Heart right ventricle (tissue), 16 donors: ENCODE measurements around the gene SOCS7. TPM values are rescaled to one million over a fixed set of nuclear protein-coding genes. Genes with fewer than 3 reads are reported as not detected.
"Not testable (repeated sequence)": the region's sequence is repeated elsewhere in the genome, so short reads cannot be mapped to it uniquely, and the experiment has no call there.

ENCODE experiments used
- ATAC-seq, 8 donors: fragments of 200-7000 bp; cut with Tn5 transposase; one replicate each; pipeline ENCODE4 v1.9.1; 2020; ENCODE audit warnings: mild to moderate bottlenecking in 8 of 8, moderate library complexity in 8 of 8, moderate number of reproducible peaks in 1 of 8
- DNase-seq, 2 donors: peaks; one replicate each; pipeline ENCODE4 v3.0.0-alpha.2; 2020
- H3K27ac ChIP-seq, 10 donors: fragments of 200-600 bp; sonication (generic) in 2 of 10; one replicate each; pipeline versions ENCODE4 v1.5.0 to v1.8.0; 2020 to 2022; ENCODE audit warnings: mild to moderate bottlenecking in 3 of 10
- H3K27me3 ChIP-seq, 7 donors: fragments of 200-600 bp; one replicate each; pipeline ENCODE4 v1.8.0; 2021 to 2022; ENCODE audit warnings: mild to moderate bottlenecking in 2 of 7
- H3K36me3 ChIP-seq, 9 donors: fragments of 200-600 bp; sonication (generic) in 1 of 9; one replicate each; pipeline versions ENCODE4 v1.5.0 to v1.8.0; 2020 to 2022; ENCODE audit warnings: mild to moderate bottlenecking in 2 of 9
- H3K4me1 ChIP-seq, 9 donors: fragments of 200-600 bp; sonication (generic) in 1 of 9; one replicate each; pipeline versions ENCODE4 v1.5.0 to v1.8.0; 2020 to 2022; ENCODE audit warnings: mild to moderate bottlenecking in 4 of 9
- H3K4me3 ChIP-seq, 10 donors: fragments of 200-600 bp; sonication (generic) in 2 of 10; one replicate each; pipeline versions ENCODE4 v1.5.0 to v1.8.0; 2020 to 2022; ENCODE audit warnings: mild to moderate bottlenecking in 7 of 10, moderate library complexity in 2 of 10
- H3K9me3 ChIP-seq, 11 donors: fragments of 200-600 bp in 10 of 11; sonication (generic) in 2 of 11; one replicate each; pipeline versions ENCODE4 v1.5.0 to v1.8.0; 2013 to 2022; ENCODE audit warnings: mild to moderate bottlenecking in 2 of 11, control low read depth in 1 of 11, moderate library complexity in 1 of 11
- WGBS, 2 donors: extraction: QIAGEN DNeasy Blood & Tissue Kit; methylation state at CpG; one replicate each; pipeline ENCODE4 v1.1.7; 2013; ENCODE audit warnings: inconsistent platforms in 1 of 2; 5-methylcytosine and 5-hydroxymethylcytosine counted together
- intact Hi-C, 10 donors: fragments of 100-400 bp; cut with DNase I; formaldehyde crosslinking; loops; one replicate each; pipeline versions ENCODE4 v1.11.1 to v1.14.2; 2022
- polyA plus RNA-seq, 2 donors: library from polyadenylated mRNA; stranded (reverse); fragments of 200-250 nt; gene quantifications; one replicate each; pipeline ENCODE4 v1.2.3, GENCODE V29; 2013
- total RNA-seq, 10 donors: library from RNA; stranded (reverse); fragmentation: NEBNext Ultra II Directional in 3 of 10; extraction: Animal tissue kit (Norgen Biotek cat#: 25700) in 3 of 10; gene quantifications; one replicate each; pipeline versions ENCODE4 v1.2.1 to v1.2.4, GENCODE V29; 2021 to 2023
- TF ChIP-seq, protein P1 (sequence below), 9 donors: fragments of 200-600 bp; sonication (generic) in 2 of 9; IDR thresholded peaks; one replicate each; pipeline versions ENCODE4 v1.5.0 to v1.8.0; 2021 to 2022; ENCODE audit warnings: antibody characterized with exemption in 9 of 9, mild to moderate bottlenecking in 5 of 9, moderate library complexity in 1 of 9
- donor health status: Arrhythmogenic right ventricular cardiomyopathy.
- donor health status: ischemic (EF 13 %, LVEDD 7.1; RV severe dilation, severe dysfunction).
- donor health status: healthy with polysubstance abuse.
- donor health status: DM: no; HTN: yes; CAD: no.
- donor health status: DM: no; HTN: no; CAD: no.
- donor health status: ischemic (EF 25% LVEDD 6.9; RV normal size, moderate dysfunction).
- donor health status: ischemic (EF 25% LVEDD 5.7; RV mildly dilated, moderate dysfunction).
- donor health status: healthy.
- donor health status: DM: yes; HTN: yes; CAD: no.
- donor health status: Ischemic cardiomyopathy.
- donor health status: ischemic (EF 35%, LVEDD 5.7; RV mildly dilated, moderate dysfunction).
- donor health status: nonischemic (EF 11% LVEDD 7.7; RV severe dilation, severe dysfunction).
- donor health status: DM: yes; HTN: yes; CAD: no.
- donor health status: PGD.
- donor health status: ischemic (EF 29% LVEDD 5.4; RV normal size, mild dysfunction).
- donor health status: nonischemic (EF 23%, LVEDD 6.1; RV moderate dilation, normal function).

Gene SOCS7
- total and polyA plus RNA-seq, 12 donors = 2.9 to 23.8 (median 15.1) TPM

DNA sequence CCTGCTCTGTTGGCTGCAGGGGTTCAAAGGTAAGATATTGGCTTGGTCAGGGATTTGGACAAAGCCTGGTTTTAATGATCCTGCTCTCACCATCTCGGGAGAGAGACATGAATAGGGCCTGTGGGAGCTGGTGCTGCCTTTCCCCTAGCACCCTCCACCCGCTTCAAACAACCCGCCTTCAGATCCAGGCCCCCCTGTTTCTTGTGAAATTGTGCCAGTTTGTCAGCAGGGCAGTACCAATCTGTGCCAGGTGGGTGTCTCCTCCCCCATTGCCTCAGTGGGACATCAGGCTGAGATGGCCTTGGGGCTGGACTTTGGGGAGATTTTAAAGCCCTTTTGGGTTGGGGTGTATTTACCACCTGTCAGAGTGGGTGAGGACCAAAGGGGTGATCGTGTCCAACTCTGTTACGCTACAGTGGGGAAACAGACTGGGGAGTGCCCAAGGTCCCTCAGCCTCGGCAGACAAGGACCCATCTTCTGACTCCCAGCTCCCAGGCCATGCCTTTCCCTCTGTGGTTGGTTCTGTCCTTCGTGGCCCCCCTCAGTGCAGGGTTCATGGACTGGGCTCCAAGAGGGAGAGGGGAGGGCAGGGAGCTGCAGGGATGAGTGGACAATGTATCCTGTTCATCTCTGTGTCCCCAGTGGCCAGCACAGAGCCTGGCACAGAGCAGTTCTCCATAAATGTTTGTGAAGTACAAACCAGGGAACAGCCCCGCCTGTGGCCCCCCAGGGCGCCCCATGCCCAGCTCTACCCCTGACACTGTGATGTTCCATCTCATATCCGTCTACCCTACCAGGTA, 79.9 kb downstream of the SOCS7 start:
- no peaks in the 10 kb centered on the region for H3K9me3 ChIP-seq
- no peak overlapping the region for H3K4me3 ChIP-seq

GRCh38 chr17:38434178-38434665, 82.6 kb downstream of the SOCS7 start:
- DNase-seq (no peak), ATAC-seq (peak in 3 of 8 donors; percentile 4 to 7 (median 5))
- Histone ChIP-seq H3K9me3 (no peaks in the 10 kb centered on the region), H3K27me3 (no peaks in the 10 kb centered on the region), H3K4me3 (no peak overlapping the region), H3K4me1 (peaks cover 6 to 90% (median 52%) of the 10 kb centered on the region in 9 donors), H3K27ac (peak overlapping the region in 7 of 10 donors; percentile 8 to 60 (median 22)), H3K36me3 (peaks cover 0 to 11% (median 0%) of the 10 kb centered on the region in 9 donors)
- WGBS, 2 donors = 69 to 76% methylated on average over 21 of the region's 21 CpGs
- intact Hi-C loops = loop anchor here in 1 of 10 donors (5.0 kb wide), 1 partner anchor 33 kb away; no protein-coding TSS in a partner anchor
- TF ChIP-seq, protein P1, sequence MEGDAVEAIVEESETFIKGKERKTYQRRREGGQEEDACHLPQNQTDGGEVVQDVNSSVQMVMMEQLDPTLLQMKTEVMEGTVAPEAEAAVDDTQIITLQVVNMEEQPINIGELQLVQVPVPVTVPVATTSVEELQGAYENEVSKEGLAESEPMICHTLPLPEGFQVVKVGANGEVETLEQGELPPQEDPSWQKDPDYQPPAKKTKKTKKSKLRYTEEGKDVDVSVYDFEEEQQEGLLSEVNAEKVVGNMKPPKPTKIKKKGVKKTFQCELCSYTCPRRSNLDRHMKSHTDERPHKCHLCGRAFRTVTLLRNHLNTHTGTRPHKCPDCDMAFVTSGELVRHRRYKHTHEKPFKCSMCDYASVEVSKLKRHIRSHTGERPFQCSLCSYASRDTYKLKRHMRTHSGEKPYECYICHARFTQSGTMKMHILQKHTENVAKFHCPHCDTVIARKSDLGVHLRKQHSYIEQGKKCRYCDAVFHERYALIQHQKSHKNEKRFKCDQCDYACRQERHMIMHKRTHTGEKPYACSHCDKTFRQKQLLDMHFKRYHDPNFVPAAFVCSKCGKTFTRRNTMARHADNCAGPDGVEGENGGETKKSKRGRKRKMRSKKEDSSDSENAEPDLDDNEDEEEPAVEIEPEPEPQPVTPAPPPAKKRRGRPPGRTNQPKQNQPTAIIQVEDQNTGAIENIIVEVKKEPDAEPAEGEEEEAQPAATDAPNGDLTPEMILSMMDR (IDR thresholded peaks at IDR 0.05) = no peak

More for the DNA sequence above, 79.9 kb downstream of the SOCS7 start:
- 69 to 74% methylated on average over 10 of the region's 10 CpGs for WGBS, 2 donors
- TF ChIP-seq, protein P1 (IDR thresholded peaks at IDR 0.05) = no peak
- Histone ChIP-seq H3K4me1 (peaks cover 17 to 92% (median 60%) of the 10 kb centered on the region in 9 donors), H3K36me3 (peaks cover 0 to 4% (median 0%) of the 10 kb centered on the region in 9 donors), H3K27ac (peak overlapping the region in 7 of 10 donors; percentile 15 to 99 (median 55)), H3K27me3 (no peaks in the 10 kb centered on the region)
- ATAC-seq = no peak
- intact Hi-C loops = loop anchor here in 1 of 10 donors (5.0 kb wide), 1 partner anchor 36 kb away; no protein-coding TSS in a partner anchor
- no peak for DNase-seq

GRCh38 chr17:38435795-38436194, 84.2 kb downstream of the SOCS7 start:
- no peaks in the 10 kb centered on the region for H3K27me3 ChIP-seq
- peak overlapping the region in 4 of 10 donors; percentile 6 to 46 (median 16) for H3K27ac ChIP-seq
- peaks cover 0 to 11% (median 0%) of the 10 kb centered on the region in 9 donors for H3K36me3 ChIP-seq
- TF ChIP-seq, protein P1 (IDR thresholded peaks at IDR 0.05) = no peak
- no peak overlapping the region for H3K4me3 ChIP-seq
- WGBS, 2 donors = 76 to 78% methylated on average over 9 of the region's 9 CpGs
- DNase-seq = no peak
- no peak for ATAC-seq
- peaks cover 3 to 91% (median 46%) of the 10 kb centered on the region in 9 donors for H3K4me1 ChIP-seq
- no peaks in the 10 kb centered on the region for H3K9me3 ChIP-seq
- intact Hi-C loops = no loop called here

DNA sequence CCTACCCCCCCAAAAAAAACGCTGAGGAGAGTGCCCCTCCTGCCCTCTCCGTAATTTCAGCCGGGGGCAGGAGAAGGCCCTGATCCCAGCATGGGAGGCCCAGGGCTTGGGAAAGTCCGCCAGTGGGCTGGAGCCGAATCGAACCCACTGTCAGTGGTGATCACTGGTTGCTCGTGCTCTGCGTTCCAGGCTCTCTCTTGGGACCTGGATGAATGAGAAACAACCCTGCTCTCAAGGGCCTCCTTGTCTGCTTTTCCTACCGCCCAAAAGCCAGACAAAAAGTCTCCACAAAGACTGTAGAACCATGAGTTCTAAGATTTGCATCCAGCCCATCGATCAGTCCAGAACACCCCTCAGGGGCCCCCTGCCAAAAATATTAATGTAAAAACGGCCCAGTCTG, 84.7 kb downstream of the SOCS7 start:
- intact Hi-C loops = no loop called here
- 60% methylated on average over 11 of the region's 11 CpGs for WGBS, 2 donors
- Histone ChIP-seq H3K4me3 (no peak overlapping the region), H3K36me3 (peaks cover 0 to 11% (median 0%) of the 10 kb centered on the region in 9 donors), H3K27me3 (no peaks in the 10 kb centered on the region), H3K4me1 (peaks cover 3 to 91% (median 41%) of the 10 kb centered on the region in 9 donors), H3K9me3 (no peaks in the 10 kb centered on the region), H3K27ac (peak overlapping the region in 2 of 10 donors; percentile 22 to 44)
- TF ChIP-seq, protein P1 (IDR thresholded peaks at IDR 0.05) = no peak
- DNase-seq (no peak), ATAC-seq (no peak)

- 93 to 100% methylated on average over 1 of the region's 1 CpG for WGBS, 2 donors
- intact Hi-C loops = not testable (repeated sequence)
Observed at GRCh38 chr17:38437313-38437712, 85.7 kb downstream of the SOCS7 start.

More at GRCh38 chr17:38437313-38437712, 85.7 kb downstream of the SOCS7 start:
- Histone ChIP-seq H3K4me1 (peaks cover 3 to 91% (median 42%) of the 10 kb centered on the region in 9 donors), H3K36me3 (peaks cover 0 to 11% (median 0%) of the 10 kb centered on the region in 9 donors)
- DNase-seq, H3K4me3 ChIP-seq, H3K27me3 ChIP-seq, ATAC-seq, H3K9me3 ChIP-seq, H3K27ac ChIP-seq: not testable (repeated sequence)
